Activated CD8-positive, alpha-beta memory T cell treated with anti-CD3 and anti-CD28 coated beads, Interleukin-2, amount 50 U/mL, for 24 hours (primary cell): Measurements from ENCODE around the gene NFKBIB.
A peak's percentile ranks its signal among the peaks of the same experiment; 100 is the strongest.
"Not testable (repeated sequence)": the region's sequence is repeated elsewhere in the genome, so short reads cannot be mapped to it uniquely, and the experiment has no call there.

Source experiments
- DNase-seq: peaks from one replicate; pipeline ENCODE4 v3.0.0-alpha.2; 2020; ENCODE audit errors: extremely low read depth

NFKBIB gene, protein sequence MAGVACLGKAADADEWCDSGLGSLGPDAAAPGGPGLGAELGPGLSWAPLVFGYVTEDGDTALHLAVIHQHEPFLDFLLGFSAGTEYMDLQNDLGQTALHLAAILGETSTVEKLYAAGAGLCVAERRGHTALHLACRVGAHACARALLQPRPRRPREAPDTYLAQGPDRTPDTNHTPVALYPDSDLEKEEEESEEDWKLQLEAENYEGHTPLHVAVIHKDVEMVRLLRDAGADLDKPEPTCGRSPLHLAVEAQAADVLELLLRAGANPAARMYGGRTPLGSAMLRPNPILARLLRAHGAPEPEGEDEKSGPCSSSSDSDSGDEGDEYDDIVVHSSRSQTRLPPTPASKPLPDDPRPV

DNA sequence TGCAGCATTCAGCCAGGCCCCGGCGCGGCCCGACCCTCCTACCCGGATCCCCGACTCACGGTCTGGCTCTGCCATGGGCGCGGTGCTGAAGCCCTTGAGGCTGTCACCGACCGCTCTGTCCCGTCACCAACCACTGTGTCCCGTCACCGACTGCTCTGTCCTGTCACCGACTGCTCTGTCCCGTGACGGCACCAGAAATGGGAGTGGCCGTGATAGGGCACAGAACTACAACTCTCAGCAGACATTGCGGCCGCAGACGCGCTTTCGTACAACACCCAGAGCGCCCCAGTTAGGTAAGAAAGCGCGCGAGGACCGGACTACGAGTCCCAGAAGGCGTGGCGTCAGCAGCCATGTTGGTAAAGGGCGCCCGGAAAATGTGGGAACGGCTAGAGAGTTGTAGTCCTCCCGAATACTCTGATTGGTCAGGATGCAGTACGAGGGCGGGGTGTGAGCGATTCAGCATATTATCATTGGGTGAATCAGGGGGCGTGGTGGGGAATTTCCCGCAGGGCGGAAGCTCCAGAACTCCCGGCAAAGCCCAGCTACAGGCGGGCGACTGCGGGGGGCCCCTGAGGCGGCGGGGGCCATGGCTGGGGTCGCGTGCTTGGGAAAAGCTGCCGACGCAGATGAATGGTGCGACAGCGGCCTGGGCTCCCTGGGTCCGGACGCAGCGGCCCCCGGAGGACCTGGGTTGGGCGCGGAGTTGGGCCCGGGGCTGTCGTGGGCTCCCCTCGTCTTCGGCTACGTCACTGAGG, at the start of gene NFKBIB, which contains the start of gene SIRT2:
NFKBIB (plus strand) TSS at position 523 of the 755 bp plus-strand sequence; CDS start at position 587, 64 bp downstream.
SIRT2 (minus strand) TSS at position 172 of the 755 bp plus-strand sequence; CDS start at position 75, 97 bp downstream.
- DNase-seq, result peak; percentile 99

DNA sequence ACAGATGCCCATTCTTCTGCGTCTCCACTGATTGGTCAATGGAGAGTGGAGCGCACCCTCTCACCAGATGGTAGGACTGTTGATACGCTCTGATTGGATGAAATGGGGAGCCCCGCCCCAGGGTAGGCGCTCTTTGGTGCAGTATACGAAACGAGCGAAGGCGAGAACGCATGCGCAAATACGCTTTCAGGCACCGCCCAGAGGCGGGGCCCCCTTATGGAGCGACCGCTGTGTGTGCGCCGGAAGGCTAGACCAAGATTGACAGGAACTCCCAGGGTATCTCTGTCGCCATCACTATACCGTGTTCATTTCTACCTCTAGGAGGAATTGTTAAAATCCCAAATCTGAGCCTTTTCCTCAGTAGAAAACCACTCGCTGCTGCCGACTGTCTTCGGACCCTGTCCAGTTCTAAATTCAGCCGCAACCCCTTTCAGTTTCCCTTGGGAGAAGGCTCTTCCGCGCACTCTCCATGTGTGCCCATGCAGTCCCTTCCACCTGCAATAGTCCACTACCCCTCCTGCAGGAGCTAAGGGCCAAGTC, 49.3 kb upstream of the NFKBIB start:
- DNase-seq, result peak; percentile 99

DNA sequence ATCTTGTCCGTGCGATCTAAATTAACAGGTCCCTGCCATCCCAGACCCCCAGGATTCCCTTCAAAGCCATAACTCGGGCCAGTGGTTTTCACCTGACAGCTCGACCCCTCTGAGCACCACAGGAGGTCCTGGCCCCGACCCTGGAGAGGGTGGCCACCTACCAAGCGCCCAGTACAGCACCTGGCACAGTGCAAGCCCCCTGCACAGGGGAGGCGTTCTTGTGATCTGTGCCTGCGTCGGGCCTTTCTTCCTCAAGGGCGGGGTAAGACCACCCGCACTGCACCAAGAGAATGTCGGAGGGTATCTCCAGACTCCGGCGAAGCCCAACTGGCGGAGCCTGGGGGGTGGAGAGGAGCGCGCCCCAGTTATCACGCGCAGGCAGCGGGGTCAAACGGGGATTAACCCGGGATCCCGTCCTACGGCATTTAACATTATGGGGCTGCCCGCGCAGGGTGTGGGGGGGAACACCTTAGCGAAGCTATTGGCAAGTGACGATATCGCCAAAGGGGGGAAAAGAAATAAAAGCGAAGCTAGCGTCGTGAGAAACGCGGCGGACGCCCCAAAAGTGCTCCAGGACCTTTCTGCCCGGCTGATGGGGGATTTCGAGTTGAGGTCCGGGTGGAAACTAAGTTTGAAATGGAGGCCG, 48.7 kb upstream of the NFKBIB start:
- no peak for DNase-seq

DNA sequence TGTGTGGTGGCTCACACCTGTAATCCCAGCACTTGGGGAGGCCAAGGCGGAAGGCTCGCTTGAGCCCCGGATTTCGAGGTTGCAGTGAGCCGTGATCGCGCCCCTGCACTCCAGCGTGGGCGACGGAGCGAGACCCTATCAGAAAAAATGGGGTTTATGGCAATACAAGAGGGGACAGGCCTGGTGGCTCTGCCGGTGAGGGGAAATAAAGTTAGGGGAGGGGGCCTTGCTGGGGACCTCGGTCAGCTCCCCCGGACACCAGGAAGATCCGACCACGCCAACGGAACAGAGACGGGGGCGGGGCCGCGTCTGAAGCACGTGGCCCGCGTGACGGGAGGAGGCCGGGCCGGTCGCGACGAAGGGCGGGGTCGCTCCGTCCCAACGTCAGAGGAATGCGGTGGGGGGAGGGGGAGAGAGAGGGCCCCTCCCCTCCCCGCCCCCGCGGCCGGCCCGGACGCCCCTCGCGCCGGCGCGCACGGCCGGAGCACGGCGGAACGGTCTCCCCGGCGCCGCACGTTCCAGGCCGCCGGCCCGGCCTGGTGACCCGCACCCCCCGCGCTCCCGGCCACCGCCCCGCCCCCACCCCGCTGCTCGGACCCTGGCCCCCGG, 48.0 kb upstream of the NFKBIB start:
- peak; percentile 67 for DNase-seq

DNA sequence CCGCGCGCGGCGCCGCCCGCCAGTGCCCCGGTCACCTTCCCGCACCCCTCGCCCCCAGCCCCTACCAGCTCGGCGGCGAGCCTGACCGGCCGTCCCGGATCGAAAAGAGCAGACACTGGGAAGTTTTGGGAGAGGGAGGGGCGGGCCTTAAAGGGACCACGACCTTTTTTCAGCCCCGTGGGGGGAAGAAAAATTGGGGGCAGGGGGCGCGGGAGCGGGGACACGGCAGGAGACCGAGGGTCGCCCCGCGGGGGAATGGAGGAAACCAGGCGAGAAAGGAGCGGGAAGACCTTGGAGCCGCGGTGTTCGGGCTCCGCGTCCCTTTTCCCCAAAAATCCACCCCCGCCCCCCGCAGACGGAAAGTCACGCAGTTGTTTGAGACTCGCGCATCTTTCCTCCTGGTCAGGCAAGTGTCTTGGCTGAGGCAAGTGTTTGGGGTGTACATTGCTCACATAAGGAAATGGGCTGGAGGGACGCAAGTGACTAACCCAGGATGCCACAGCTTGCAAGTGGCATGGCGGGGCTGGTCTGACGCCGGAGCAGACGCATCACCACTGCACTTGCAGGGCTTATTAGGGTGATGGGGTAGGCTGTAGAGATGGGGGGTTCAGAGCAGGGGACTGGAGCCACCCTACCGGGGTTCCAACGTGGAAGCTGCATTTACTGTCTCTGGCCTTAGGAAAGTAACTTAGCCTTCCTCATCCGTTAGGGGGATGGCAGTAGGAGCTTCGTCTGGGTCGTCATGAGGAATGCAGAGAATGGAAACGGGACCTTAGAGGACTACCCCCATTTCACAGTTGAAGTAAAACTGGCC, 47.3 kb upstream of the NFKBIB start:
- peak; percentile 37 for DNase-seq

DNA sequence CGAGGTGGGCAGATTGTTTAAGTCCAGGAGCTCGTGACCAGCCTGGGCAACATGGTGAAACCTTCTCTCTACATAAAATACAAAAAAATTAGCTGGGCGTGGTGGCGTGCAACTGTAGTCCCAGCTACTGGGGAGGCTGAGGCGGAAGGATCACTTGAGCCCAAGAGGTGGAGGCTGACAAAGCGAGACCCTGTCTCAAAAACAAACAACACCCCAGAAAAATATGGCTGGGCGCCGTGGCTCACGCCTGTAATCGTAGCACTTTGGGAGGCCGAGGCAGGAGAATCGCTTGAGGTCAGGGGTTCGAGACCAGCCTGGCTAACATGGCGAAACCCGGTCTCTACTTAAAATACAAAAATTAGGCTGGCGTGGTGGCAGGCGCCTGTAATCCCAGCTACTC, 46.6 kb upstream of the NFKBIB start:
- DNase-seq, result no peak

DNA sequence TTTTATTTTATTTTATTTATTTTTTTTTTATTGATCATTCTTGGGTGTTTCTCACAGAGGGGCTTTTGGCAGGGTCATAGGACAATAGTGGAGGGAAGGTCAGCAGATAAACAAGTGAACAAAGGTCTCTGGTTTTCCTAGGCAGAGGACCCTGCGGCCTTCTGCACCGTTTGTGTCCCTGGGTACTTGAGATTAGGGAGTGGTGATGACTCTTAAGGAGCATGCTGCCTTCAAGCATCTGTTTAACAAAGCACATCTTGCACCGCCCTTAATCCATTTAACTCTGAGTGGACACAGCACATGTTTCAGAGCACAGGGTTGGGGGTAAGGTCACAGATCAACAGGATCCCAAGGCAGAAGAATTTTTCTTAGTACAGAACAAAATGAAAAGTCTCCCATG, 44.8 kb upstream of the NFKBIB start:
- not testable (repeated sequence) for DNase-seq

DNA sequence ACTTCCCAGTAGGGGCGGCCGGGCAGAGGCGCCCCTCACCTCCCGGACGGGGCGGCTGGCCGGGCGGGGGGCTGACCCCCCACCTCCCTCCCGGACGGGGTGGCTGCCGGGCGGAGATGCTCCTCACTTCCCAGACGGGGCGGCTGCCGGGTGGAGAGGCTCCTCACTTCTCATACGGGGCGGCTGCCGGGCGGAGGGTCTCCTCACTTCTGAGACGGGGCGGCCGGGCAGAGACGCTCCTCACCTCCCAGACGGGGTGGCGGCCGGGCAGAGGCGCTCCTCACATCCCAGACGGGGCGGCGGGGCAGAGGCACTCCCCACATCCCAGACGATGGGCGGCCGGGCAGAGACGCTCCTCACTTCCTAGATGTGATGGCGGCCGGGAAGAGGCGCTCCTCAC, 44.0 kb upstream of the NFKBIB start:
- DNase-seq, result not testable (repeated sequence)

DNA sequence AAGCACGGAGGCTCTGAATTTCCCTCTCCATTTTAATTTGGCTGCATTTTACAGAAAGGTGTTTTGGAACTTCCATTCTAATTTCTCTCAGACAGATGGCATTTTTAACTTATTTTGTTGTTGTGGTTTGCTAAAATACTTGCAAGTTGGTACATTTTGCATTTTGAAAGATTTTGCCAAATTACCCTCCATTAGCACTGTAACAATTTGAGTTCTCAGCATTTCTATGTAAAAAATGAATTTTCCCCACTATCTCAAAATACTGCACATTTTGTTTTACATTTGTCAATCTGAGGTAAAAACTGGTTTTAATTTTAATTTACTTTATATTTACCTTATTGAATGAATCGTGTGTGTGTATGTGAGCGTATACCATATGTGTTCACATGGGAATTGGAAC, 43.0 kb upstream of the NFKBIB start:
- no peak for DNase-seq

DNA sequence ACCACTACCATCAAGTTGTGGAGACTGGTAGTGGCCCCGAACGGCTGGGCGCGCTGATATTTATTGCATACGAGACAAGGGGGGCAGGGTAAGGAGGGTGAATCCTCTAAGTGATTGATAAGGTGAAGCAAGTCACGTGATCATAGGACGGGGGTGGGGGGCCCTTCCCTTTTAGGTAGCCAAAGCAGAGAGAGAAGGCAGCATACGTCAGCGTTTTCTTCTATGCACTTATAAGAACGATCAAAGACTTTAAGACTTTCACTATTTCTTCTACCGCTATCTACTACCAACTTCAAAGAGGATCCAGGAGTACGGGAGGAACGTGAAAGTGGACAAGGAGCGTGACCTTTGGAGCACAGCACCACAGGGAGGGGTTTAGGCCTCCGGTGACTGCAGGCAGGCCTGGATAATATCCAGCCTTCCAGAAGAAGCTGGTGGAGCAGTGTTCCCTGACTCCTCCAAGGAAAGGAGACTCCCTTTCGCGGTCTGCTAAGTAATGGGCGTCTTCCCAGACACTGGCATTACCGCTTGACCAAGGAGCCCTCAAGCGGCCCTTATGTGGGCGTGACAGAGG, 40.1 kb upstream of the NFKBIB start:
- not testable (repeated sequence) for DNase-seq

DNA sequence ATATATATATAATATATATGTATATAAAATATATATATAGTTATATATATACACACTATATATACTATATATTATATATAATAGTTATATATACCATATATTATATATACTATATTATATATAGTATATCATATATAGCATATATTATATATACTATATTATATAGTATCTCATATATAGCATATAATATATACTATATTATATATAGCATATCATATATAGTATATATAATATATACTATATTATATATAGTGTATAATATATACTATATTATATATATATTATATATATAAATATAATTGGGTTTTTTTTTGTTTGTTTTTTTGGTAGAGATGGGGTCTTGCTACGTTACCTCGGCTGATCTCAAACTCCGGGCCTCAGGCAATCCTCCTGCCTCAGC, 38.4 kb upstream of the NFKBIB start:
- DNase-seq, result no peak

DNA sequence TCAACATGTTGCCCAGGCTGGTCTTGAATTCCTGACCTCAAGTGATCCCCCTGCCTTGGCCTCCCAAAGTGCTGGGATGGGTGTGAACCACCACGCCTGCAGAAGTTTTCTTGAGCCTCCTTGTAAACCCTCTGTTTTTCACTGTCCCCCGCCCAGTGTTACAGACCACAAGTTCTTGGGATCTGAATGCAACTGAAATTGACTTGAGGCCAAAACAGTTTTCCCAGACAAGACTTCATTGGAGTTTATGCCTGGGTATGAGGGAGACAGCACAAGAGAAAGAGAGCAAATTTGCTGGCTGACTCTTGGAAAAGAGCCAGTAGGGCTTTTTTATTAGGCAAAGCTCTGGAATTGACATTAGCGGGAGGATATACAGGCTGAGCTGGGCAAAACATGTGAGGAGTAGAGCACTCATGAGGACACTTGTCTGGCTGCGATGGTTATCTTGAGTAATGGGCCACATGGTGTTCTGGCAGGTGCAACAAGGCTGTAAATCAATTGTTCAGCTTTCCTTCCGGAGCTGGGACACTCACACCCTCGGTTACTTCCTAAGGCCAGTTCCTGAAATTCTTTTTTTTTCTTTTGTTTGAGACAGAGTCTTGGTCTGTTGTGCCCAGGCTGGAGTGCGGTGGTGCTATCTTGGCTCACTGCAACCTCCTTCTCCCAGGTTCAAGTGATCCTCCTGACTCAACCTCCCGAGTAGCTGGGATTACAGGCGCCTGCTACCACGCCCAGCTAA, 37.3 kb upstream of the NFKBIB start:
- DNase-seq, result no peak

DNA sequence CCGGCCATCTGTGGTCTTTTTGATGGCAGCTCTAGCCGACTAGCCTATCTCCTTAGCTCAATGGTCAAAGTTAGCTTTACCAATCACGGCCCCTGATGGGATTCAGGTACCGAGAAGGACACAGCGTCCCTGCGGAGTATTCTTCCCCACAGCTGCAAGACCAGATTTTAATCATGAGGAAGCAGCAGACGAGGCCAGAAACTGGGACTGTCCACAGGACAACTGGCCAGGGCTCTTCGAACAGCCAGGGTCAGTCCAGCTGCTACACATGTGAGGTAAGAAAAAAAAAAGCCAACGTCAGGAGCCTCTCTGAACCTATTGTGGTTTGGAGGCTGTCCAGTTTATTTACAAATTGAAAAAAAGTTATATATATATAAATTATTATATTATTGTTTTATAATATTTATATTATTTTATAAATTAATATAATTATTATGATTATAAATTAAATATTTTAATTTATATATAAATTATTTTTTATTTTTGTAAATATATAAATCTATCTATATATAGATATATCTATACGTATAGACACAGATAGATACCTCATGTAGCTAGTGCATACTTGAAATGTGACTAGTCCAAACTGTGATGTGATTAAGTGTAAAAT, 32.5 kb upstream of the NFKBIB start:
- no peak for DNase-seq

DNA sequence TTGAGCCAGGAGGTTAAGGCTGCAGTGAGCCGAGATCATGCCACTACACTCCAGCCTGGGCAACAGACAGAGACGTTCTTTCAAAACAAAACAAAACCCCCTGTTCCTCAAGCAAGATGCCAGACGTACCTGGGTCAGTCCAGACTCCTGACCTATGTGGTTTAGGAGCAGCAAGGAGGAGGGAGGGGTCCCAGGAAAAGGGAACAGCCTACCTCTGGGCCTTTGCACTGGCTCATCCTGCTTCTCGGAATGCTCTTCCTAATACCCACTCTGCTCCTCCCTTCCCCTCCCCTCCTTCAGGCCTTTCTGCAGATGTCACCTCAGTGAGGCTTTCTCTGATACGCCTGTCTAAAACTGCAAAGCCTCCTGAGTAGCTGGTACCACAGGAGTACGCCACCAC, 31.2 kb upstream of the NFKBIB start:
- no peak for DNase-seq

DNA sequence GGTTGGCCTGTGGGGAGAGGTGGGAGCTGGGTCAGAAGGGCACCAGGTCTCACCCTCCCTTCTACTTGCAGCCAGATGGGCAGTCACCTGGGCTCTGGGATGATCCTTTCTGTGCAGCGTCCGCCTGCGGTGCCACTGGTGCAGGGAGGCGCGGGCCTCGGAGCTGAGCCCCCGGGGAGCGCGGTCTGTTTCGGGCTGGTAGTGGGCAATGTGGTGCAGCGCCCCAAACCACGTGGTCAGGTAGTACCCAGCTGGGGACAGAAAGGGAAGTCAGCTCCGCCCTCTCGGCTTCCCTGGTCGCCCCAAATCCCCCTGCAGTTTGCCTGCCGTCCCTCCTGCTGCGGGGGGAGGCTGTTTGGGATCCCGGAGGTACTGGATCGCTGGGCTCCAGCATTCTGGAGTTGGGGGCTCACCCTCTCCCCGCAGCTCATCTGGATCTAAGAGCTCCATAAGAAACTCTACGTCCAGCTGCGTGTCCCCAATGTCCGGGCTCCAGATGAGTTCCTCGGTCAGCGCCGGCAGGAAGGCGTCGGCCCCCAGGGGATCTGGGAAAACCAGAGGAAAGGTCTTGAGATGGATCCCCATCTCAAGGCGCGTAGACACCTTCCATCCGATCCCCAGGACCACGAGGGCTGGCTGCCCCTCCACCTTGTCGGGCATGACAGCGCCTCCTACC, 30.5 kb upstream of the NFKBIB start:
- no peak for DNase-seq

DNA sequence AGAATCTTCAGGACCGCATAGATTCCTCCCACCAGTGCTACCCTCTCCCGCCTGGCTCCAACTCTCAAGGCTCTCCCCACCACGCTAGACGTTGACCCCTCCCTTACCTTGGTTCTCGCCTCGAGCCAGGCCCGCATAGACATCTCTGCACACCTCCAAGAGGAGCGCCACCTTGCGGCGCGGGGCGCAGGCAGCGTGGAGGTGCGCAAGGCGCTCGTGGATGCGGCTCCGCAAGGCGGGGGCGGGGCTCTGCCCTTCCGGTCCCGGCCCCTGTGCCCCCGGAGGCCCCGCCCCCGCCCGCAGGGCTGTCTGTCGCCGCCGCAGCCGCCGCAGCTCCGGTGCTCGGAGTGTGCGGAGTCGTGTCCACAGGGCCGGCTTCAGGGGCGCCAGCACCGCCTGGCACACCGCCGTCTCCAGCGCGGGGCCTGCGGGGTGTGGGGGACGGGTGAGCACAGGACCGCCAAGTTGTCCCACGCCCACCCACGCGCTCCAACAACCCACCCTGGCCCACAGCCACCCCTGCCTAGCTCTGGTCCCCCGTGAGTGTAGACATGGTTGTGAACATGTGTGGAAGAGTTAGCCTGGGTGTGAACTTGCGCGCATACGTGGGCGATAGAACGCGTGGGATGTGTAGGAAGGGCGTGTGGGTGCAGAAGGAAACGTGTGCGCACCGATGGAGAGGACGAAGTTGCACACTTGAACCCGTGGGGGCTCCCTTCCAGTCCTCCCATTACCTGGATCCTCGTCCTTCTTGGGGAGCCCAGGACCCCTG, 29.7 kb upstream of the NFKBIB start:
- peak; percentile 77 for DNase-seq

DNA sequence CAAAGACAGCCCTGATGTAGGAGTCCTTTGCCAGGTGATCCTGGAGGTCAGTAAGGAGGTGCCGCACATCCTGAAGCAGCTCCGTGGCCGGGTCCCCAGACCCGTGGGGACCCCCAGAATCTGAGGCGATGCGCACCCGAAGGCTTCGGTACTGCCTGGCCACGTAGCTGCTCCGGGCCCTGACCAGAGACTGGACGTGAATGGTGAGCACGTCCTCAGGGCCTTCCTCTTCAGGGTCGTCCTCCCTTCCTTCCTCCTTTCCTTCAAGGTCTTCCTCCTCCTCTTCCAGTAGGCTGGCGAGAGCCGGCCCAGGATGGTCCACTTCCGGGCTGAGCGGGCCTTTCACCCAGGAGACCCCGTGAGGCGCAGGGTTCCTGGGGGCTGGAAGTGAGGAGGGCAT, 29.2 kb upstream of the NFKBIB start:
- no peak for DNase-seq

DNA sequence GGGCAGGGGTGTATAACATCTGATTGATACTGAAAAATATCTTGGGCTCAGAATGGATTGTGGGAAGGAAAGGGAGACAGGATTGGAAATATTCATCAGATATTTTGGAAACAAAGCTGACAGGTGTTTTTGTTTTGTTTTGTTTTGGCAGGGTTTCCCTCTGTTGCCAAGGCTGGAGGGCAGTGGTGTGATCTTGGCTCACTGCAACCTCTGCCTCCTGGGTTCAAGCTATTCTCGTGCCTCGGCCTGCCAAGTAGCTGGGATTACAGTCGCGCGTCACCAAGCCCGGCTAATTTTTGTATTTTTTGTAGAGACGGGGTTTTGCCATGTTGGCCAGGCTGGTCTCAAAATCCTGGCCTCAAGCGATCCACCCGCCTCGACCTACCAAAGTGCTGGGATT, 26.4 kb upstream of the NFKBIB start:
- not testable (repeated sequence) for DNase-seq
